Activated T-helper 9 cell treated with anti-CD3 and anti-CD28 coated beads, Interleukin-2, amount 50 U/mL, for 16 hours (primary cell): ENCODE data around the gene USP17L29.
"Not testable (repeated sequence)": the region's sequence is repeated elsewhere in the genome, so short reads cannot be mapped to it uniquely, and the experiment has no call there.

Experiments used
- DNase-seq: peaks from one replicate; pipeline ENCODE4 v3.0.0-alpha.2; 2020; ENCODE audit warnings: low read depth

USP17L29 gene

GRCh38 chr4:9353338-9353737 is at the start of gene USP17L29:
TSS of gene USP17L29 (plus strand) at chr4:9353638. CDS start at chr4:9353638, 0 bp downstream.
- DNase-seq, result not testable (repeated sequence)

GRCh38 chr4:9324191-9324590 is 29.2 kb upstream of the USP17L29 start:
- DNase-seq, result not testable (repeated sequence)

GRCh38 chr4:9324865-9325264 is 28.6 kb upstream of the USP17L29 start, which contains the start of gene USP17L24:
TSS of gene USP17L24 (plus strand) at chr4:9325165. CDS start at chr4:9325165, 0 bp downstream.
- DNase-seq, result not testable (repeated sequence)

- not testable (repeated sequence) for DNase-seq
These were observed 23.8 kb upstream of the USP17L29 start, which contains the start of gene USP17L25 for GRCh38 chr4:9329611-9330010. TSS of gene USP17L25 (plus strand) at chr4:9329911. CDS start at chr4:9329911, 0 bp downstream.

GRCh38 chr4:9334358-9334757 is 19.1 kb upstream of the USP17L29 start, which contains the start of gene USP17L26:
TSS of gene USP17L26 (plus strand) at chr4:9334658. CDS start at chr4:9334658, 0 bp downstream.
- not testable (repeated sequence) for DNase-seq

GRCh38 chr4:9339103-9339502 is 14.3 kb upstream of the USP17L29 start, which contains the start of gene USP17L5:
TSS of gene USP17L5 (plus strand) at chr4:9339403. CDS start at chr4:9339403, 0 bp downstream.
- not testable (repeated sequence) for DNase-seq

- DNase-seq, result not testable (repeated sequence)
These were observed 9.6 kb upstream of the USP17L29 start, which contains the start of gene USP17L27 for GRCh38 chr4:9343848-9344247. TSS of gene USP17L27 (plus strand) at chr4:9344148. CDS start at chr4:9344148, 0 bp downstream.

GRCh38 chr4:9348593-9348992 is 4.8 kb upstream of the USP17L29 start, which contains the start of gene USP17L28:
TSS of gene USP17L28 (plus strand) at chr4:9348893. CDS start at chr4:9348893, 0 bp downstream.
- DNase-seq, result not testable (repeated sequence)

GRCh38 chr4:9350866-9351265 is 2.6 kb upstream of the USP17L29 start:
- DNase-seq, result not testable (repeated sequence)

- DNase-seq, result not testable (repeated sequence)
These were observed 9.4 kb downstream of the USP17L29 start, which contains the start of gene USP17L30 for GRCh38 chr4:9362829-9363228. TSS of gene USP17L30 (plus strand) at chr4:9363129. CDS start at chr4:9363129, 0 bp downstream.

GRCh38 chr4:9379881-9380280 is 26.4 kb downstream of the USP17L29 start:
- not testable (repeated sequence) for DNase-seq

- DNase-seq, result not testable (repeated sequence)
These were observed 27.6 kb downstream of the USP17L29 start for GRCh38 chr4:9381012-9381534.

- no peak for DNase-seq
These were observed 30.7 kb downstream of the USP17L29 start for GRCh38 chr4:9384126-9384525.

GRCh38 chr4:9389001-9389400 is 35.6 kb downstream of the USP17L29 start:
- DNase-seq, result not testable (repeated sequence)
